B cell (primary cell): ENCODE measurements around the gene CHEK1.

Source experiments
- CTCF ChIP-seq: fragments of 200-600 bp; IDR thresholded peaks from one replicate; pipeline ENCODE4 v1.8.0; 2022; ENCODE audit warnings: antibody characterized with exemption, mild to moderate bottlenecking
- EZH2 ChIP-seq: IDR thresholded peaks from 2 replicates; pipeline ENCODE4 v1.6.1; 2012; ENCODE audit warnings: borderline replicate concordance, low read depth, mild to moderate bottlenecking, moderate library complexity, low read length; ENCODE audit not compliant: insufficient read depth, poor library complexity, severe bottlenecking

DNA sequence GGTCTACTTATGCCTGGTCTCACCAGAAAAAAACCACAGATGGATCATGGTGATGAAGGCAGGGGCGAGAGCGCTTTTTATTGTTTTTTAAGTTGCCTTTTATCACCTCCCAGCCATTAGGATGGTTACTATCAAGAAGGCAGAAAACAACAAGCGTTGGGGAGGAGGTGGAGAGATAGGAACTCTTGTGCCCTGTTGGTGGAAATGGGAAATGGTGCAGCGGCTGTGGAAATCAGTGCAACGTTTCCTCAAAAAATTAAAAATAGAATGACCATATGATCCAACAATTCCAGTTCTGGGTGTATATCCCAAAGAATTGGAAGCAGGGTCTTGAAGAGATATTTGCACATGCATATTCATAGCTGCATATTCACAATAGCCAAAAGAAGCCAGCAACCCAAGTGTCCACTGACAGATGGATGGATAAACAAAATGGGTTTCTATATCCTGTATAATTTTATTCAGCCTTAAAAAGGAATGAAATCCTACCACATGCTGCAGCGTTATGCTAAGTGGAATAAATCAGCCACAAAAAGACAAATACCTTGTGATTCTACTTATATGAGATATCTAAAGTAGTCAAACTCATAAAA is 76.2 kb downstream of the CHEK1 start:
- TF ChIP-seq CTCF (no peak), EZH2 (no peak)
